Epidermal melanocyte (primary cell): Measurements from ENCODE around the gene KIF26A.

ENCODE experiments used
- DNase-seq: peaks from one replicate; pipeline ENCODE4 v3.0.0; 2011; ENCODE audit warnings: low spot score; ENCODE audit not compliant: insufficient read length

KIF26A gene

GRCh38 chr14:104191409-104191997, 53.1 kb downstream of the KIF26A start:
- no peak for DNase-seq

- DNase-seq: no peak
These were observed 53.9 kb downstream of the KIF26A start for GRCh38 chr14:104192146-104192882.

- no peak for DNase-seq
These were observed 54.5 kb downstream of the KIF26A start for GRCh38 chr14:104192883-104193245.

- DNase-seq: no peak
These were observed 55.6 kb downstream of the KIF26A start for GRCh38 chr14:104194016-104194415.

GRCh38 chr14:104194716-104195115, 56.3 kb downstream of the KIF26A start:
- DNase-seq: no peak

- no peak for DNase-seq
These were observed 57.0 kb downstream of the KIF26A start for GRCh38 chr14:104195361-104195760.

GRCh38 chr14:104195878-104196277, 57.5 kb downstream of the KIF26A start:
- no peak for DNase-seq

GRCh38 chr14:104196461-104197140, 58.2 kb downstream of the KIF26A start:
- DNase-seq: no peak

- no peak for DNase-seq
These were observed 59.3 kb downstream of the KIF26A start for GRCh38 chr14:104197449-104198247.

- no peak for DNase-seq
These were observed 61.0 kb downstream of the KIF26A start for GRCh38 chr14:104199266-104199895.

- no peak for DNase-seq
These were observed 61.7 kb downstream of the KIF26A start for GRCh38 chr14:104200106-104200505.

GRCh38 chr14:104200591-104200990, 62.2 kb downstream of the KIF26A start:
- DNase-seq: no peak

- DNase-seq: no peak
These were observed 62.7 kb downstream of the KIF26A start for GRCh38 chr14:104201063-104201462.

GRCh38 chr14:104201496-104201895, 63.1 kb downstream of the KIF26A start:
- no peak for DNase-seq

- no peak for DNase-seq
These were observed 64.1 kb downstream of the KIF26A start for GRCh38 chr14:104202259-104203070.

GRCh38 chr14:104203071-104203425, 64.7 kb downstream of the KIF26A start:
- DNase-seq: no peak

GRCh38 chr14:104204660-104205149, 66.3 kb downstream of the KIF26A start:
- no peak for DNase-seq

- DNase-seq: no peak
These were observed 67.4 kb downstream of the KIF26A start for GRCh38 chr14:104205781-104206180.

GRCh38 chr14:104206281-104206904, 68.0 kb downstream of the KIF26A start:
- no peak for DNase-seq
